ENCODE measurements around the gene MEGF8. TPM values are rescaled to one million over a fixed set of nuclear protein-coding genes. Genes with fewer than 3 reads are reported as not detected.

Gene MEGF8
- total RNA-seq, 1 experiment from 2014 or later, result 7.7 TPM

GRCh38 chr19:42352301-42353259 lies 27.1 kb downstream of the MEGF8 start:
- POLR2A ChIA-PET (ENCODE audit: unreplicated experiment), result no interaction called here
- TF ChIP-seq, protein P1, sequence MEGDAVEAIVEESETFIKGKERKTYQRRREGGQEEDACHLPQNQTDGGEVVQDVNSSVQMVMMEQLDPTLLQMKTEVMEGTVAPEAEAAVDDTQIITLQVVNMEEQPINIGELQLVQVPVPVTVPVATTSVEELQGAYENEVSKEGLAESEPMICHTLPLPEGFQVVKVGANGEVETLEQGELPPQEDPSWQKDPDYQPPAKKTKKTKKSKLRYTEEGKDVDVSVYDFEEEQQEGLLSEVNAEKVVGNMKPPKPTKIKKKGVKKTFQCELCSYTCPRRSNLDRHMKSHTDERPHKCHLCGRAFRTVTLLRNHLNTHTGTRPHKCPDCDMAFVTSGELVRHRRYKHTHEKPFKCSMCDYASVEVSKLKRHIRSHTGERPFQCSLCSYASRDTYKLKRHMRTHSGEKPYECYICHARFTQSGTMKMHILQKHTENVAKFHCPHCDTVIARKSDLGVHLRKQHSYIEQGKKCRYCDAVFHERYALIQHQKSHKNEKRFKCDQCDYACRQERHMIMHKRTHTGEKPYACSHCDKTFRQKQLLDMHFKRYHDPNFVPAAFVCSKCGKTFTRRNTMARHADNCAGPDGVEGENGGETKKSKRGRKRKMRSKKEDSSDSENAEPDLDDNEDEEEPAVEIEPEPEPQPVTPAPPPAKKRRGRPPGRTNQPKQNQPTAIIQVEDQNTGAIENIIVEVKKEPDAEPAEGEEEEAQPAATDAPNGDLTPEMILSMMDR (conservative IDR thresholded peaks at IDR 0.05; ENCODE audit: low read depth, low read length), result no peak
- TF ChIP-seq EZH2 (IDR thresholded peaks at IDR 0.05; ENCODE audit: low read length, unreplicated experiment), result no peak
- no peak for TF ChIP-seq EZH2phosphoT487 (IDR thresholded peaks at IDR 0.05; ENCODE audit: borderline replicate concordance, low read length)
- Histone ChIP-seq H4K20me1 (ENCODE audit: low read length) (no peaks in the 10 kb centered on the region), H3F3A (ENCODE audit: low read length, unreplicated experiment) (no peaks in the 10 kb centered on the region), H3K9me2 (replicated peaks; ENCODE audit: low read length) (no peaks in the 10 kb centered on the region), H3K4me1 (ENCODE audit: insufficient read depth, low read length) (no peaks in the 10 kb centered on the region), H3K27me3 (ENCODE audit: low read length) (no peaks in the 10 kb centered on the region), H3K27ac (ENCODE audit: low read length) (no peak overlapping the region), H3K9me3 (ENCODE audit: low read length) (no peaks in the 10 kb centered on the region), H3K9ac (ENCODE audit: low read length) (no peak overlapping the region), H3K4me2 (ENCODE audit: low read length) (no peak overlapping the region), H3K79me2 (ENCODE audit: low read length) (no peaks in the 10 kb centered on the region), H3K4me3 (ENCODE audit: low read length) (no peak overlapping the region), H2AFZ (ENCODE audit: low read length) (no peak overlapping the region), H3K36me3 (ENCODE audit: low read depth, low read length) (no peaks in the 10 kb centered on the region)
- BruUV-seq (replicated peaks), result no TSS peak
- CTCF ChIA-PET, result no interaction called here
- intact Hi-C loops (cut with micrococcal nuclease), result no loop called here
- ATAC-seq, result no peak
- DNase-seq, result peak; percentile 1

GRCh38 chr19:42353341-42354015 lies 28.0 kb downstream of the MEGF8 start:
- POLR2A ChIA-PET (ENCODE audit: unreplicated experiment), result no interaction called here

More at GRCh38 chr19:42353341-42354015, 28.0 kb downstream of the MEGF8 start:
- Histone ChIP-seq H3K27me3 (ENCODE audit: low read length) (no peaks in the 10 kb centered on the region), H3K4me3 (ENCODE audit: low read length) (no peak overlapping the region), H4K20me1 (ENCODE audit: low read length) (no peaks in the 10 kb centered on the region), H3K4me1 (ENCODE audit: insufficient read depth, low read length) (no peaks in the 10 kb centered on the region), H3K9me3 (ENCODE audit: low read length) (no peaks in the 10 kb centered on the region), H3K9ac (ENCODE audit: low read length) (no peak overlapping the region), H3K4me2 (ENCODE audit: low read length) (no peak overlapping the region), H3K27ac (ENCODE audit: low read length) (no peak overlapping the region), H3K79me2 (ENCODE audit: low read length) (no peaks in the 10 kb centered on the region), H2AFZ (ENCODE audit: low read length) (no peak overlapping the region), H3K36me3 (ENCODE audit: low read depth, low read length) (no peaks in the 10 kb centered on the region), H3F3A (ENCODE audit: low read length, unreplicated experiment) (no peaks in the 10 kb centered on the region), H3K9me2 (replicated peaks; ENCODE audit: low read length) (no peaks in the 10 kb centered on the region)
- CTCF ChIA-PET, result no interaction called here
- no TSS peak for BruUV-seq (replicated peaks)
- intact Hi-C loops (cut with micrococcal nuclease), result no loop called here
- no peak for TF ChIP-seq EZH2phosphoT487 (IDR thresholded peaks at IDR 0.05; ENCODE audit: borderline replicate concordance, low read length)
- TF ChIP-seq EZH2 (IDR thresholded peaks at IDR 0.05; ENCODE audit: low read length, unreplicated experiment), result no peak
- TF ChIP-seq, protein P1 (conservative IDR thresholded peaks at IDR 0.05; ENCODE audit: low read depth, low read length), result no peak
- DNase-seq, result no peak
- ATAC-seq, result no peak
